ENCODE measurements around the gene RFX4.

RFX4 gene

DNA sequence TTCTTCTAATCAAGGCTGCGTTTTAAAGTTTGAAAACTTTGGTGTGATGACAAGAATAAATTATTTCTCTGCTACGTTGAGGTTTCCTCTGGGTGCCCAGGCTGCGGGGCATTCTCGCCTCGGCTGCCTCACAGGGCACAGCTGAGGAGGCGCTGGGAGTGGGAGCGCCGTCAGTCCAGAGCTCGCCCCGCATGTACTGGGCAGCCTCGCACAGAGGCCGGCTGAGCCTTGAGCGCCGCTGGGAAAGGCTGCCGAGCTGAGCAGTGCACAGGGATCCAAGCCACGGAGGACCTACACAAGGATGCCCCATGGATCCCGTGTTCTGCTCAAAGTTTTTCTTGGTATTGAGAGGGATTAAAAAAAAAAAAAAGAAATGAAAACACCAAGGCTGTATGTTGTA, 11.6 kb downstream of the RFX4 start:
- CTCF ChIA-PET = interaction anchor here (0.6 to 1.5 kb wide), 2 partner anchors 13 to 837 kb away, joined by 3 to 4 read pairs; no protein-coding TSS in a partner anchor
- POLR2A ChIA-PET = no interaction called here
- Histone ChIP-seq H3K4me1 (ENCODE audit: control extremely low read depth in 1 of 4, control insufficient read depth in 4 of 4, insufficient read depth in 4 of 4, low read length in 3 of 4) (peaks cover 0 to 4% (median 0%) of the 10 kb centered on the region in 4 experiments), H3K4me3 (ENCODE audit: control insufficient read depth in 1 of 7, extremely low read depth in 1 of 7, insufficient read depth in 4 of 7, low read depth in 2 of 7, low read length in 6 of 7) (no peak overlapping the region), H3K27me3 (replicated peaks in 2 of 5; ENCODE audit: control insufficient read depth in 4 of 5, insufficient read depth in 5 of 5, low read length in 4 of 5) (peaks cover 20 to 93% (median 46%) of the 10 kb centered on the region in 5 experiments), H3K36me3 (ENCODE audit: control insufficient read depth in 4 of 4, insufficient read depth in 4 of 4, low read length in 3 of 4) (no peaks in the 10 kb centered on the region), H3K27ac (ENCODE audit: insufficient read depth in 1 of 2, low read depth in 1 of 2, low read length in 2 of 2, poor library complexity in 1 of 2, severe bottlenecking in 2 of 2) (no peak overlapping the region), H3K9me3 (ENCODE audit: control extremely low read depth in 1 of 5, control insufficient read depth in 4 of 5, insufficient read depth in 2 of 5, low read depth in 1 of 5, low read length in 4 of 5) (no peaks in the 10 kb centered on the region)
- no peak for DNase-seq
- WGBS (ENCODE audit: insufficient coverage) = 13% methylated on average over 16 of the region's 17 CpGs

DNA sequence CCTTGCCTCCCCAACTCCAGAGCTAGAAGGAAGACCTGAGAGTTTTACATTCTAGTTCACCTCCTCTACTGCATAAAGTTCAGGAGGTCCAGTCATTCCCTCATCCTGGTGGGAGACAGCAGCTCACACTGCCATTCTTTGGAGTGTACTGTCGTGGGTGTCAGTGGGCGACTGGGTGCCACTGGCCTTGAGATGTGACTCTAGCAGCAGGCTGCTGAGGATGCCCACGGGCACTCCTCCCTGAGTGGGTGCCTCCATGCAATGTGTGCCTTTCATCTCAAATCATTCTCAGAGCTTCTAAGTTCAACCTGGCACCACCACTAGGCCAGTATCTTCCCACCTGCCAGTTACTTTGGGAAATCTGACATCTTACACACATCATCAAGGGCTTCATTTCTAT, 12.5 kb downstream of the RFX4 start:
- Histone ChIP-seq H3K4me1 (ENCODE audit: control extremely low read depth in 1 of 4, control insufficient read depth in 4 of 4, insufficient read depth in 4 of 4, low read length in 3 of 4) (peaks cover 0 to 4% (median 0%) of the 10 kb centered on the region in 4 experiments), H3K4me3 (ENCODE audit: control insufficient read depth in 1 of 7, extremely low read depth in 1 of 7, insufficient read depth in 4 of 7, low read depth in 2 of 7, low read length in 6 of 7) (no peak overlapping the region), H3K27ac (ENCODE audit: insufficient read depth in 1 of 2, low read depth in 1 of 2, low read length in 2 of 2, poor library complexity in 1 of 2, severe bottlenecking in 2 of 2) (no peak overlapping the region), H3K36me3 (ENCODE audit: control insufficient read depth in 4 of 4, insufficient read depth in 4 of 4, low read length in 3 of 4) (no peaks in the 10 kb centered on the region), H3K27me3 (replicated peaks in 2 of 5; ENCODE audit: control insufficient read depth in 4 of 5, insufficient read depth in 5 of 5, low read length in 4 of 5) (peaks cover 18 to 93% (median 44%) of the 10 kb centered on the region in 5 experiments), H3K9me3 (ENCODE audit: control extremely low read depth in 1 of 5, control insufficient read depth in 4 of 5, insufficient read depth in 2 of 5, low read depth in 1 of 5, low read length in 4 of 5) (no peaks in the 10 kb centered on the region)
- ChIA-PET CTCF (interaction anchor here (1.5 kb wide), 1 partner anchor 14 kb away, joined by 4 read pairs; no protein-coding TSS in a partner anchor), POLR2A (no interaction called here)
- DNase-seq = no peak
- 88% methylated on average over 3 of the region's 3 CpGs for WGBS (ENCODE audit: insufficient coverage)

DNA sequence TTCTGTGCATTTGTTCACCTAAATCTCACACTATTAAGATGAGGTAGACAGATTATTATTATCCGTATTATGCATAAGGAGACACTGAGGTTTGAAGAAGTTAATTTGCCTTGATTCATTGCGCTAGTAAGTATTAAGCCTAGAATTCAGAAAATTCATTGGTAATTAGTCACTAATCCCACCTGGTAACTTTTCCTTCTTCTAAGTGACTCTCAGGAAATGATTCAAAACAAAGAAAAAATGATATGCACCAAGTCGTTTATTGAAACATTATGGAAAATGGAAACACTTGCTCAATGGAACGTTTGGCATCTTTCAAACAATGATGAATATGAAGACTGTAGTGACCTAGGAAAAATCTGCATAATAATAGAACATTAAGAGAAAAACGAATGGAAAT, 15.2 kb downstream of the RFX4 start:
- Histone ChIP-seq H3K36me3 (ENCODE audit: control insufficient read depth in 4 of 4, insufficient read depth in 4 of 4, low read length in 3 of 4) (no peaks in the 10 kb centered on the region), H3K4me3 (ENCODE audit: control insufficient read depth in 1 of 7, extremely low read depth in 1 of 7, insufficient read depth in 4 of 7, low read depth in 2 of 7, low read length in 6 of 7) (no peak overlapping the region), H3K27ac (ENCODE audit: insufficient read depth in 1 of 2, low read depth in 1 of 2, low read length in 2 of 2, poor library complexity in 1 of 2, severe bottlenecking in 2 of 2) (no peak overlapping the region), H3K9me3 (ENCODE audit: control extremely low read depth in 1 of 5, control insufficient read depth in 4 of 5, insufficient read depth in 2 of 5, low read depth in 1 of 5, low read length in 4 of 5) (no peaks in the 10 kb centered on the region), H3K4me1 (ENCODE audit: control extremely low read depth in 1 of 4, control insufficient read depth in 4 of 4, insufficient read depth in 4 of 4, low read length in 3 of 4) (peaks cover 0 to 4% (median 0%) of the 10 kb centered on the region in 4 experiments), H3K27me3 (replicated peaks in 2 of 5; ENCODE audit: control insufficient read depth in 4 of 5, insufficient read depth in 5 of 5, low read length in 4 of 5) (peaks cover 12 to 80% (median 32%) of the 10 kb centered on the region in 5 experiments)
- ChIA-PET POLR2A (no interaction called here), CTCF (no interaction called here)
- DNase-seq = no peak
- 57% methylated on average over 2 of the region's 5 CpGs for WGBS (ENCODE audit: insufficient coverage)

DNA sequence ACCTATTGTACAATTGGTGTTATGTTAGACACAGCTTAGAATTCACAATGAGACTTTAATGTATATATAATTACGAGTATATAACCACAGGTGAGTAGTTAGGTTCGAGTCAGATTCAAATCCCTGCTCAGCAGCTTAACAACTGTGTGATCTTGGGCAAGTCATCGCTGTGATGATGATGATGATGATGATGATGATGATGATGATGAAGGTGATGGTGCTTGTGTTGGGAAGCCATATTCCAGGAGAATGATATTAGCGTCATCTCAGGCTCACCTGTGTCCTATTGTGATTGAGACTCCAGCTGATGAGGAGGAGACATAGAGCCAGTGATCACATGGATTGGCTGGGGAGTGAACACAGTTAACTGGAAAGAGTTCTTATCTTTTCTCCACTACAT, 16.5 kb downstream of the RFX4 start:
- no peaks in the 10 kb centered on the region for H3K9me3 ChIP-seq (ENCODE audit: control extremely low read depth in 1 of 5, control insufficient read depth in 4 of 5, insufficient read depth in 2 of 5, low read depth in 1 of 5, low read length in 4 of 5)
- WGBS (ENCODE audit: insufficient coverage) = 85% methylated on average over 2 of the region's 4 CpGs
- H3K27me3 ChIP-seq (replicated peaks in 2 of 5; ENCODE audit: control insufficient read depth in 4 of 5, insufficient read depth in 5 of 5, low read length in 4 of 5) = peaks cover 6 to 72% (median 24%) of the 10 kb centered on the region in 5 experiments
- no peak for DNase-seq
- peaks cover 0 to 2% (median 0%) of the 10 kb centered on the region in 4 experiments for H3K4me1 ChIP-seq (ENCODE audit: control extremely low read depth in 1 of 4, control insufficient read depth in 4 of 4, insufficient read depth in 4 of 4, low read length in 3 of 4)
- no peak overlapping the region for H3K4me3 ChIP-seq (ENCODE audit: control insufficient read depth in 1 of 7, extremely low read depth in 1 of 7, insufficient read depth in 4 of 7, low read depth in 2 of 7, low read length in 6 of 7)
- H3K27ac ChIP-seq (ENCODE audit: insufficient read depth in 1 of 2, low read depth in 1 of 2, low read length in 2 of 2, poor library complexity in 1 of 2, severe bottlenecking in 2 of 2) = no peak overlapping the region
- ChIA-PET CTCF (no interaction called here), POLR2A (no interaction called here)
- H3K36me3 ChIP-seq (ENCODE audit: control insufficient read depth in 4 of 4, insufficient read depth in 4 of 4, low read length in 3 of 4) = no peaks in the 10 kb centered on the region

DNA sequence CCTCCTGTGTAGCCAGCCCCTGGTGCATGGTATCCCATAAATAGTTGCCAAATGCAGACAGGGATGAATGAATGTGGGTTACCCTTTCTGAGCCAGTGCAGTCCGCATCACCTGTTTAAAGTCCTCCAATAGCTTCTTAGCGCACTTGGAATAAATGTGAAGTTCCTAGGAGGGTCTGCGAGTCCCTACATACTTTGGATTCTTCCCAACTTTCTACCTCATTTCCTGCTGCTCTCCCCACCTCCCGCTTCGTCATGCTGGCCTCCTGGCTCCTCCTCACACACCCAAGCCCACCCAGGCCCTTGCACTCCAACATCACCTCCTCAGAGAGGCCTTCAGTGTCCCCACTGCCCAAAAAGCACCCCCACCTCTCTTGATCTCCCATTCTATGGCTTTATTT, 17.7 kb downstream of the RFX4 start:
- Histone ChIP-seq H3K4me3 (ENCODE audit: control insufficient read depth in 1 of 7, extremely low read depth in 1 of 7, insufficient read depth in 4 of 7, low read depth in 2 of 7, low read length in 6 of 7) (no peak overlapping the region), H3K27ac (ENCODE audit: insufficient read depth in 1 of 2, low read depth in 1 of 2, low read length in 2 of 2, poor library complexity in 1 of 2, severe bottlenecking in 2 of 2) (no peak overlapping the region), H3K36me3 (ENCODE audit: control insufficient read depth in 4 of 4, insufficient read depth in 4 of 4, low read length in 3 of 4) (no peaks in the 10 kb centered on the region), H3K27me3 (replicated peaks in 2 of 5; ENCODE audit: control insufficient read depth in 4 of 5, insufficient read depth in 5 of 5, low read length in 4 of 5) (peaks cover 4 to 63% (median 16%) of the 10 kb centered on the region in 5 experiments), H3K9me3 (ENCODE audit: control extremely low read depth in 1 of 5, control insufficient read depth in 4 of 5, insufficient read depth in 2 of 5, low read depth in 1 of 5, low read length in 4 of 5) (no peaks in the 10 kb centered on the region), H3K4me1 (ENCODE audit: control extremely low read depth in 1 of 4, control insufficient read depth in 4 of 4, insufficient read depth in 4 of 4, low read length in 3 of 4) (no peaks in the 10 kb centered on the region)
- 89% methylated on average over 5 of the region's 5 CpGs for WGBS (ENCODE audit: insufficient coverage)
- POLR2A ChIA-PET = no interaction called here
- CTCF ChIA-PET = no interaction called here
- DNase-seq = no peak

DNA sequence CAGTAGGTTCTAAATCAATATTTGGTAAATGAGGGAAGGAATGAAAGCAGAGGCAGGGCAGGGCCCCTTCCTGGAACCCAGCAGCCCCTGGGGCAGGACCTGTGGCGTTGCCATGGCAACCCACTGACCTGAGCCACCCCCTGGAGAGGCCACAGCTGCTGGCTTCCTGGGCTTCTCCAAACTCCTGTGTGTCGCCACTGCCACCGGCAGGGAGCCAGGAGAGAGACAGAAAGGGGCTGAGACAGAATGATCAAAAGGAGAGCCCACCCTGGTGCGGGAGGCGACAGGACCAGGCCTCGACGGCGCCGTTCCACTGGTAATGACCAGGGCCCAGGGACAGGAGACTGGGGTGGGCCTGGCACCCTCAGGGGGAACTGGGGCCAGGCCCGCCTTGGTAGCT, 18.2 kb downstream of the RFX4 start:
- H3K4me1 ChIP-seq (ENCODE audit: control extremely low read depth in 1 of 4, control insufficient read depth in 4 of 4, insufficient read depth in 4 of 4, low read length in 3 of 4) = no peaks in the 10 kb centered on the region
- H3K27me3 ChIP-seq (replicated peaks in 2 of 5; ENCODE audit: control insufficient read depth in 4 of 5, insufficient read depth in 5 of 5, low read length in 4 of 5) = peaks cover 5 to 61% (median 13%) of the 10 kb centered on the region in 5 experiments
- no peak overlapping the region for H3K27ac ChIP-seq (ENCODE audit: insufficient read depth in 1 of 2, low read depth in 1 of 2, low read length in 2 of 2, poor library complexity in 1 of 2, severe bottlenecking in 2 of 2)
- H3K4me3 ChIP-seq (ENCODE audit: control insufficient read depth in 1 of 7, extremely low read depth in 1 of 7, insufficient read depth in 4 of 7, low read depth in 2 of 7, low read length in 6 of 7) = no peak overlapping the region
- no peaks in the 10 kb centered on the region for H3K9me3 ChIP-seq (ENCODE audit: control extremely low read depth in 1 of 5, control insufficient read depth in 4 of 5, insufficient read depth in 2 of 5, low read depth in 1 of 5, low read length in 4 of 5)
- ChIA-PET CTCF (no interaction called here), POLR2A (no interaction called here)
- H3K36me3 ChIP-seq (ENCODE audit: control insufficient read depth in 4 of 4, insufficient read depth in 4 of 4, low read length in 3 of 4) = no peaks in the 10 kb centered on the region
- WGBS (ENCODE audit: insufficient coverage) = 93% methylated on average over 10 of the region's 10 CpGs
- no peak for DNase-seq

DNA sequence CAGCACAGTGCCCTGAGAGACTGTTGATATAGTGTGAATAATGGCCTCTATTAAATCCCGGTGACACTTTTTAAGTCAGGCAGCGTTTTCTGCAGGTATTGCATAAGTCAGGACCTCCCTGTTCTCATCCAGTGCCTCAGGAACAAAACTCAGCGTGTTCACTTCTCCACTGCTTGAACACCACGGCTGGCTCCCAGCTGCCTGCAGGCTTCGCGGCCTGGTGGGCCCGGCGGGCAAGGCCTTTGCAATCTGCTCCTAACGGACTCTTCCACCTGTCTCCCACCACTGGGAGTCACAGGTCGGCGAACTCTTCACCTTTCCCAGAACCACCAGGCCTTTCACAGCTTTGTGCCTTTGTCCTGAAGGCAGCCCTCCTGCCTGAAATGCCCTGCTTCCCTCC, 18.7 kb downstream of the RFX4 start:
- ChIA-PET CTCF (no interaction called here), POLR2A (no interaction called here)
- H3K4me1 ChIP-seq (ENCODE audit: control extremely low read depth in 1 of 4, control insufficient read depth in 4 of 4, insufficient read depth in 4 of 4, low read length in 3 of 4) = no peaks in the 10 kb centered on the region
- H3K27ac ChIP-seq (ENCODE audit: insufficient read depth in 1 of 2, low read depth in 1 of 2, low read length in 2 of 2, poor library complexity in 1 of 2, severe bottlenecking in 2 of 2) = no peak overlapping the region
- no peaks in the 10 kb centered on the region for H3K36me3 ChIP-seq (ENCODE audit: control insufficient read depth in 4 of 4, insufficient read depth in 4 of 4, low read length in 3 of 4)
- no peak overlapping the region for H3K4me3 ChIP-seq (ENCODE audit: control insufficient read depth in 1 of 7, extremely low read depth in 1 of 7, insufficient read depth in 4 of 7, low read depth in 2 of 7, low read length in 6 of 7)
- no peak for DNase-seq
- 92% methylated on average over 11 of the region's 11 CpGs for WGBS (ENCODE audit: insufficient coverage)
- peaks cover 5 to 61% (median 16%) of the 10 kb centered on the region in 5 experiments for H3K27me3 ChIP-seq (replicated peaks in 2 of 5; ENCODE audit: control insufficient read depth in 4 of 5, insufficient read depth in 5 of 5, low read length in 4 of 5)
- H3K9me3 ChIP-seq (ENCODE audit: control extremely low read depth in 1 of 5, control insufficient read depth in 4 of 5, insufficient read depth in 2 of 5, low read depth in 1 of 5, low read length in 4 of 5) = no peaks in the 10 kb centered on the region
